Retinal pigment epithelial cell (primary cell): ENCODE data around the gene CEP97.

ENCODE experiments used
- DNase-seq: peaks from one replicate; pipeline ENCODE4 v3.0.0-alpha.2; 2010; ENCODE audit warnings: low read depth
- H3K4me3 ChIP-seq: 2 replicates; pipeline ENCODE4 v1.5.1; 2011; ENCODE audit warnings: mild to moderate bottlenecking, low read length, control low read depth, moderate library complexity
- CTCF ChIP-seq: conservative IDR thresholded peaks from 2 replicates; pipeline ENCODE4 v1.5.1; 2011; ENCODE audit warnings: low read depth, low read length, control low read depth, inconsistent platforms

Gene CEP97

DNA sequence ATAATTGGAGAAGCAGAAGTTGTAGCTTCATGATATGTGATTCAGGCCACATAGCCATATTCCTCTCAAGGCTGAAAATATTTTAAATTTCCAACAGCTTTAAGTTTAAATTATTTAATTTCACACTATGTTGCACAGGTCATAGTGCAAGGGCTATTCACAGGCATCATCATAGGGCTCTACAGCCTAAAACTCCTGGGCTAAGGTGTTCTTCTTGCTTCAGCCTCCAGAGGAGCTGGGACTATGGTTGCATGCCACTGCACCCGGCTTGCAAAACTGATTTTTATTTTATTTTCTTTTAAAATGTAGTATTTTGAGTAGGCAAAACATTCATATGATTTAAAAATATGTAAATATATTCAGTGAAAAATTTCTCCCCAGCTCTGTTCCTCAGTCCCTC, 6.0 kb upstream of the CEP97 start:
- H3K4me3 ChIP-seq: no peak overlapping the region
- no peak for DNase-seq
- no peak for TF ChIP-seq CTCF

DNA sequence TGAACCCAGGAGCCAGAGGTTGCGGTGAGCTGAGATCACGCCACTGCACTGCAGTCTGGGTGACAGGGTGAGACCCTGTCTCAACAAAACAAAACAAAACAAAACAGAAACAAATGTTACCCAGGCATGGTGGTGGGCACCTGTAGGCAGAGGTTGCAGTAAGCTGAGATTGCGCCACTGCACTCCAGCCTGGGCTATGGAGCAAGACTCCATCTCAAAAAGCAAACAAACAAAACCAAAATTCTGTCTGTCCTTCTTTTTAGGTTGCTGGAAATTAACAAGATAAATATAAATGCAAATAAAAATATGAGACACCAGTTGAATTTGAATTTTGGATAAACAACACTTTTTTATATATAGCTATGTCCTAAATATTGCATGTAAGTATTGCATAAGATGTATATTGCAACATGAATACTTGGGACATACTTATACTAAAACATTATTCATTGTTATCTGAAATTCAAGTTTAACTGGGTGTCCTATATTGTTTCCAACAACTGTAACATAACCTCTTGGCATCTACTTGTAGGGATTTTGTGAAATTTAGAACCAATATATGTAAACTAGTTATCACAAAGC, 4.7 kb upstream of the CEP97 start:
- no peak for TF ChIP-seq CTCF
- DNase-seq: no peak
- H3K4me3 ChIP-seq: no peak overlapping the region

GRCh38 chr3:101720851-101721840, 3.3 kb upstream of the CEP97 start:
- H3K4me3 ChIP-seq: no peak overlapping the region
- no peak for TF ChIP-seq CTCF
- DNase-seq: no peak

DNA sequence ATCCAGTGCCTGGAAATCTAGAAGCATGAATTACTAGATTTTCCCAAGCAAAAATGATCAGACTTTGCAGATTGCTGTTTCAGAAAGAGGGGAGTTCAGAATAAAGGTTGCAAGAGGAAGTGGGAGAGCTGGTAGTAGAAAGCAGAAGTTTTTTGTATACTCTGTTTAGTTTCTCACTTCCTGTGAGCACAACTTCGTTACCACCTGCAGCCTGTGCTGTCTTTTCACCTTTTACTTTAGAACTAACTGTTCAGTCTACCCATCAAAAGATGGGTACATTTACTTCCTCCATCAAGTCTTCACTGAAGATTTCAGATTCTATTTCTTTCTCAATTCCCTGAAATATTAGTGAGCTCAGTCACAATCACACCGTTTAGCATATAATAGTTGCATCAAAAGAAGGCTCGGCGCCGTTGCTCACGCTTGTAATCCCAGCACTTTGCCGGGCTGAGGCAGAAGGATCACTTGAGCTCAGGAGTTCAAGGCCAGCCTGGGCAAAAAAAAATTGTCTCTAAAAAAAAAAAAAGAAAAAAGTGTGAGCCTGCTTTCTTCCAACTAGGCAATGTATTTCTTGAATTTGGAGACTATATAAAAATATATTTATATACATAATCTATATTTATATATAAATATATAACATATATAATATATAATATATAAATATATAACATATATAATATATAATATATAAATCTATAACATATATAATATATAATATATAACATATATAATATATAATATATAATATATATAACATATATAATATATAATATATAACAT, 1.8 kb upstream of the CEP97 start:
- DNase-seq: no peak

GRCh38 chr3:101725194-101725889, 928 bp downstream of the CEP97 start:
- H3K4me3 ChIP-seq: peak overlapping the region; percentile 98
- TF ChIP-seq CTCF: no peak
- no peak for DNase-seq

More for the DNA sequence above, 1.8 kb upstream of the CEP97 start:
- no peak for TF ChIP-seq CTCF
- H3K4me3 ChIP-seq: no peak overlapping the region

GRCh38 chr3:101725890-101726275, 1.5 kb downstream of the CEP97 start:
- no peak for TF ChIP-seq CTCF
- H3K4me3 ChIP-seq: peak overlapping the region; percentile 98
- no peak for DNase-seq
